GM12892 (cell line): ENCODE data around the gene GRIA4.

Experiments
- POLR2A ChIP-seq: IDR thresholded peaks from 2 replicates; pipeline ENCODE4 v1.6.1; 2011; ENCODE audit warnings: low read depth, low read length, control low read depth
- POLR2AphosphoS5 ChIP-seq: IDR thresholded peaks from 2 replicates; pipeline ENCODE4 v1.6.1; 2011; ENCODE audit warnings: low read depth, low read length, control low read depth
- TAF1 ChIP-seq: IDR thresholded peaks from 2 replicates; pipeline ENCODE4 v1.6.1; 2011; ENCODE audit warnings: low read depth, mild to moderate bottlenecking, control low read depth, low read length, borderline replicate concordance

- TF ChIP-seq POLR2A = no peak
- no peak for TF ChIP-seq POLR2AphosphoS5
- TF ChIP-seq TAF1 = no peak
Measured at GRCh38 chr11:105903113-105903512, 293.2 kb downstream of the GRIA4 start.
